Testis (tissue), 3 donors: ENCODE measurements around the gene MSANTD4. TPM values are rescaled to one million over a fixed set of nuclear protein-coding genes. Genes with fewer than 3 reads are reported as not detected.
A peak's percentile ranks its signal among the peaks of the same experiment; 100 is the strongest.

Experiments used
- DNase-seq: peaks from one replicate; pipeline ENCODE4 v3.0.0-alpha.2; 2019
- H3K27ac ChIP-seq, 2 donors: fragments of 200-600 bp; sonication (generic); one replicate each; pipeline ENCODE4 v1.5.1; 2019
- H3K27me3 ChIP-seq: fragments of 200-600 bp; sonication (generic); one replicate; pipeline ENCODE4 v1.5.1; 2019
- H3K36me3 ChIP-seq: fragments of 200-600 bp; sonication (generic); one replicate; pipeline ENCODE4 v1.5.1; 2017; ENCODE audit warnings: low read depth; ENCODE audit errors: missing control alignments
- H3K4me1 ChIP-seq: fragments of 200-600 bp; sonication (generic); one replicate; pipeline ENCODE4 v1.5.1; 2019
- H3K4me3 ChIP-seq, 2 donors: fragments of 200-600 bp; sonication (generic); one replicate each; pipeline ENCODE4 v1.5.1; 2017 to 2019
- H3K9me3 ChIP-seq: fragments of 200-600 bp; sonication (generic); one replicate; pipeline ENCODE4 v1.5.1; 2017
- CTCF ChIP-seq, 3 experiments: fragments of 450-650 bp in 2 of 3; fragments of 200-600 bp in 1 of 3; sonication (generic) in 1 of 3; IDR thresholded peaks; one replicate each; pipeline ENCODE4 v1.5.1; 2016 to 2019; ENCODE audit warnings: antibody characterized with exemption in 3 of 3, mild to moderate bottlenecking in 2 of 3, moderate library complexity in 1 of 3
- POLR2A ChIP-seq: fragments of 450-650 bp; IDR thresholded peaks from one replicate; pipeline ENCODE4 v1.6.1; 2017; ENCODE audit warnings: antibody characterized with exemption, mild to moderate bottlenecking, moderate library complexity
- WGBS, 2 donors: methylation state at CpG; one replicate each; pipeline ENCODE4 v1.1.5; 2018; 5-methylcytosine and 5-hydroxymethylcytosine counted together
- intact Hi-C: fragments of 100-400 bp; cut with DNase I; formaldehyde crosslinking; loops from one replicate; pipeline ENCODE4 v1.15.1; 2023; ENCODE audit warnings: low total_unique reads
- polyA plus RNA-seq: library from polyadenylated mRNA; stranded (reverse); fragments of 350-450 nt; fragmentation: Illumina TruSeq; extraction: RNeasy Lipid Tissue Mini Kit (QIAGEN cat#74804); gene quantifications from one replicate; pipeline ENCODE4 v1.2.3, GENCODE V29; 2014; ENCODE audit warnings: low read depth, low replicate concordance; ENCODE audit not compliant: insufficient read depth
- small RNA-seq, 2 donors: library from RNA; depleted of rRNA; stranded (forward); fragments of <200 nt; gene quantifications; one replicate each; pipeline ENCODE3, GENCODE V24; 2016
- total RNA-seq, 2 donors: library from RNA; depleted of rRNA; stranded (reverse); fragments of >200 nt; gene quantifications; one replicate each; pipeline ENCODE4 v1.2.3, GENCODE V29; 2016

Gene MSANTD4
- total and polyA plus RNA-seq, 3 donors from 2014 or later: 15.5 to 34.4 (median 20.7) TPM

GRCh38 chr11:105960252-105961245 lies 61.5 kb downstream of the MSANTD4 start:
- DNase-seq: peak; percentile 59
- intact Hi-C loops: no loop called here
- Histone ChIP-seq H3K4me3 (peak overlapping the region; percentile 34 to 52), H3K27ac (peak overlapping the region in 1 of 2 donors; percentile 18), H3K4me1 (no peaks in the 10 kb centered on the region), H3K36me3 (no peaks in the 10 kb centered on the region), H3K9me3 (no peaks in the 10 kb centered on the region), H3K27me3 (no peaks in the 10 kb centered on the region)
- TF ChIP-seq CTCF (IDR thresholded peaks at IDR 0.05) (no peak), POLR2A (no peak)
- WGBS, 2 donors: 59 to 72% methylated on average over 14 to 22 of the region's 22 CpGs

Small RNA genes within 50 kb of the gene (small RNA-seq; reads per million reads assigned to genes)
- 0 reads per million in 2 donors for gene RNU6-277P

Other genes with a start within 250 kb of the MSANTD4 start
- gene KBTBD3, start 55.1 kb upstream of the MSANTD4 start, total RNA-seq: 1 to 10 TPM; 6.8 to 8.5 TPM
- gene KBTBD3, start 55.1 kb upstream of the MSANTD4 start, polyA plus RNA-seq: 15.6 TPM
- 10 to 100 TPM; 52.2 to 56.7 TPM for gene AASDHPPT, start 55.4 kb upstream of the MSANTD4 start, total RNA-seq
- 72.3 TPM for gene AASDHPPT, start 55.4 kb upstream of the MSANTD4 start, polyA plus RNA-seq